Glomerular visceral epithelial cell (primary cell): ENCODE data around the gene SEL1L.
A peak's percentile ranks its signal among the peaks of the same experiment; 100 is the strongest.
"Not testable (repeated sequence)": the region's sequence is repeated elsewhere in the genome, so short reads cannot be mapped to it uniquely, and the experiment has no call there.

Source experiments
- DNase-seq: peaks from one replicate; pipeline ENCODE4 v3.0.0-alpha.2; 2016; ENCODE audit errors: extremely low spot score

SEL1L gene

DNA sequence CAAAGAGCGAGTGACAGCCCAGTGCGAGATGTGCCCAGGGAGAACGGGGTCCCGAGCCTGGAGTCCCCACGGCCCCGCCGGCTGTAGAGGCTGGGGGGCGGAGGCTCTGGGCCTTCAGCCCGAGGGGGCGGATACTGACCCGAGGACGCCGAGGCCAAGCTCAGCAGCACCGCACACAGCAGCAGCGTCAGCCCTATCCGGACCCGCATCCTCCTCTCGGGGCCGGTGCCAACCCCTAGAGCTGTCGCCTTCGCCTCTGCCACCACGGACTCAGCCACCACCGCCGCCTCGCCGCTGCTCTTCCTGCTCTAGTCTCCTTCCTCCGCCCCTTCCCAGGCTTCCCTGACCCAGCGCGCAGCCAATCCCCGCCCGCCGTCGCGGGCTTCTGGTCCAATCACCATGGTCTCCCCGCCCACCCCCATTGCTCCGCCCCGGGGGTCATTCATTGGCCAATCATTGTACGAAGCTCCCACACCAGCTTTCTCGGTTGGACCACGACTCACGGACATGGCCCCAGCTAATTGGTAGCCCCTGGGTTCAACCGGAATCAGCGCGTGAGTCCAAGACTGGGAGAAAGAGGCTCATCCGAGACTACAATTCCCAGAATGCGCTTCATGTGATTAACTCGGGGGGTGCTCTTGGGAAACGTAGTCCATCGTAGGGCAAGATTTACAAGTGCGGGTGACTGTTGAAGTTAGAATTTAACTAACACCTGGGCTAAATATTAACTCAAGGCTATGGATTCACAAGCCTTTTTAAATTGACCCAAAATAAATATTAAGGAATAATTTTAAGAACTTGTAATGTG lies at the start of gene SEL1L:
TSS of gene SEL1L (minus strand) at position 318 of the 808 bp plus-strand sequence. CDS start at position 209, 109 bp downstream.
- peak; percentile 99 for DNase-seq

DNA sequence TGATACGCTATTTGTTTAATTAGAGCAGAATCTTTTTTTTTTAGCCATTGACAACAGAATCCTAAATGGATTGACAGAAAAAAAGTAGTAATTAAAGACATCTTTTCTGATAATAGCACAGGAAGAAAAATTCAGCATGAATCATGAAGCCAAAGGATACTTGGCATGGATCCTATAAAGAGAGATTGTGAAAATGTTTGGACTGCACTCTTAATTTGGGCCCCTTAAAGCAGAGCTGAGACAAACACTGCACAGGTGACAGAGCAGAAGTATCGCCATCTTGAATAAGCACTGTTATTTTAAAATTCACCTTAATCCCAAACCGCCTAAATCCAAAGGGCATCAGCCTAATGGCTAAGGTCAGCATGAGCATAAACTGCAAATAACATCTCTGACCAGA lies 48.8 kb upstream of the SEL1L start:
- no peak for DNase-seq

DNA sequence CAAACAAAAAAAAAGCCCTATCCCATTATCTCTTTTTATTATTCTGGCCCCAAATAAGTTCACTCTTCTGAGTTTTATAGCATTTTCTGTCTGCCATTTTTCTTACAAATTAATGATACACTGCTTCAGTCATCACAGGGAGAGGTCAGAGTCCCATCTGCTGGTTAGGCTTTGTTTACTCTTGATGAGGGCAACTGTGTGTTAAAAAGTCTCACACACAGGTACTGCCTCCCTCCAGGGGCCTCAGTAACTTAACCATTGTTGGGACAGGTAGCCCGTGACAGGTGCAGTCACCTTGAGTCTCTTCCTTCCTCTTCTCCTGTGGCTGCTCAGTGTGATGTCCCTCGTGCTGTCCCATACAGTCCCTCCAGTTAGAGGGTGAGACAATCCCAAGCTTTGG lies 45.5 kb upstream of the SEL1L start:
- DNase-seq = no peak

DNA sequence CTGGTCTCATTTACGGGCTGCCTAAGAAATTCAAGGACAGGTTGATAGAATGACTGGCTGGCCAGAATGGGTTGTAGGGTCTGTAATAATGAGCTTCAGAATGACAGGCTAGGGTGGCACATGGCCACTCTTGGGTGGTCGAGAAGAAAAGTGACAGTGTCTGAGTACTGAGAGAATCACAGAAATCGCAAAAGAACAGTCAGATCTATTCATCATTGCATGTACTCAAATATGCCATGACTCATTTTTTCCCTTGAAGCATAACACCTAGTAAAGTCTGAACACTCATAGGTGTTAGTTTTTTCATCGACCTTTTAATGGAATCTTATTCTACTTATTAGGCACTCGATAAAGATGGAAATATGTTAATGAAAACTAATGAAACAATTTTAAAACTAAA lies 37.8 kb upstream of the SEL1L start:
- no peak for DNase-seq

DNA sequence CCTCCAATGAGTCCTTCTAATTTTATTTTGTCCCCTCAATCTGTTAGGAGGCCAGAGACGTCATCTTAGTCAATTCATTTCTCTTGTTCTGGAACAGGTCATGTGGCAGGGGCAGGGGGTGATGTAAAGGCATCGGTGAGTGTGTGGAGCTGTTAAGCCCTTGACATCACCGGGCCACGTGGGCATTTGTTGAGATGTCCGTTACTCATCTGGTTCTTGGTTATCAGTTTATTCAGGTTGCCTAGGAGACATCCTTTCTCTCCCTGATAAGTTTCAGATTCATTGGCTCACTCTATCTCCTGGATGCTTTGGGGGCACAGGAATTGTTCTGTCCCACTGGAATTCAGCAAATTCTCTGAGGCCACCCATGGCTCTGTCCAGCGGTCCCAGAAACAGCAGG lies 33.6 kb upstream of the SEL1L start:
- no peak for DNase-seq

DNA sequence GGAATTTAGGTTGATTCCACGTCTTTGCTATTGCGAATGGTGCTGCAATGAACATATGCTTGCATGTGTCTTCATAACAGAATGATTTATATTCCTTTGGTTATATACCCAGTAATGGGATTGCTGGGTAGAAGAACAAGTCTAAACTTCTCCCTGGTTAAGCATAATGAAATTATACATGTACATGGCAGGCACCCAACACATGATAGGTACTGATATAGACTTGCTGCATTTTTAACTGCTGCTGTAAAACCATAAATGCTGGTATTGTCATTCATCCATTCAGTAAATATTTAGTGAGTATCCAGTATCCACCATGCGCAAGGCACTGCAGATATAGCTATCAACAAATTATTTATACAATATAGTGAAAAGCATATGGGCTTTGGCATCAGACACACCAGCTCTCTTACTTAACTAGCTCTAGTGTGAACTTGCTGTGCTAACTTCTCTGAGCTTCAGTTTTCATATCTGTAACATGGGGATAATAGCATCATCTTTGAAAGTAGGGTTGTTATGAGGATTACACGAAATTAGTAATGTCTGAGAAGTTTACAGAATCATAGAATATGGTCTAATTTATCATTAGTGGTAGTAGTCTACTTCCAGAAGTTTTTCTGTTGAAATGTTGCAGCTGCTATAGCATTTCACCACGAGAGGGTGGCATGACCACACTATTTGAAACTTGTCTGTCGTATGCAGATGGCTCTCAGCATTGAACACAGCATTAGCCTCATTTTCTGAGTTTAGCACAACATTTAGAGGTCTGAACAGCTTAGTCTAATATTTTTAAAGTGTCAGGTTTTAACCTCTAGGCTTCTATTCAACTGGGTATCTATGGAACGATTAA lies 32.0 kb upstream of the SEL1L start:
- DNase-seq = peak; percentile 4

DNA sequence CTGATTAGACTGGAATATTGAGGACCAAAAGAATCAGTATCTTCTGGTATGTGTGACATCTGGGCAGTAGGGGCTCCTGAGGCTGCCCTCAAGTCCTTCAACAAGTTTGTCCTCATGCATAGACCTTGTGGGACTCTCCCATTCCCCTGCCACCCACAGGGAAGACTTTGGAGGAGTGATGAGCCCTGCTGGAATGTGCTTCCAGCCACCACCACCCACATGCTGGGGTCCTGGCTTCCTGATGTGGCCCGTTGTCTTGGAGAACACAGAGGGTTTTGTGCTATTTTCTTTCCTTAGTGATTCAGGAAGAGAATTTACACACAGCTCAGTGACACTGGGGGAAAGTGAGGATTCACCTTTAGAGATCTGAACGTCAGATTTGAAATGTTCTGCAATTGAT lies 29.2 kb upstream of the SEL1L start:
- no peak for DNase-seq

DNA sequence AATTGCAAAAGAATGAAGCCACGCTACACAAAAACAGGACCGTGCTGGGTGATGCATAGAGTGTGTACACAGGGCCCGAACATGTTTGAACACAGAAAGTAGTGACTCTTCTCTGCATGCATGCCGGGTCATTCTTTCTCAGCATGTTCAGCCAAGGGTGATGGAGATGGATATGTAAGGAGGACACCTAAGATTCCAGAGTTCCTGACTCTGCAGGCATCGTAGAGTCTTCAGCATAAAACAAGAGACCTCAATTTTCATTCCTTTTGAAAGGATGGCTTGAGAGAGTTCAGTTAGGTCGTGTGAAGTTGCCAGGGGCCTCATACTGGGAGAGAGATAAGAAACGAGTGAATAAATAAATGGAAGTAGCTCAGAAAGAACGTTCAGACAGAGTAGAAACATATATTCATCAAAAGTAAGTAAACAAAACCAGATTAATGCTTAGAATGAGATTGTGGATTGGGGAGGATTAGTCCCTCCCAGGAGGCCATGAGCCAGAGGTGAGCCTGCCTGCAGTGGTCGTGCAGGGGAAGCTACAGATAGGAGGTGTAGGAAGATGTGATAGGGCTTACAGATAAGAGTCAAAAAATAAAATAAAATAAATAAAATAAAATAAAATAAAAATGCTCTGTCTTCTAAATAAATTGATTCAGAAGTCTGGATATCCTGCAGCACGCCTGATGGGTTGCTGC lies 27.6 kb upstream of the SEL1L start:
- no peak for DNase-seq

DNA sequence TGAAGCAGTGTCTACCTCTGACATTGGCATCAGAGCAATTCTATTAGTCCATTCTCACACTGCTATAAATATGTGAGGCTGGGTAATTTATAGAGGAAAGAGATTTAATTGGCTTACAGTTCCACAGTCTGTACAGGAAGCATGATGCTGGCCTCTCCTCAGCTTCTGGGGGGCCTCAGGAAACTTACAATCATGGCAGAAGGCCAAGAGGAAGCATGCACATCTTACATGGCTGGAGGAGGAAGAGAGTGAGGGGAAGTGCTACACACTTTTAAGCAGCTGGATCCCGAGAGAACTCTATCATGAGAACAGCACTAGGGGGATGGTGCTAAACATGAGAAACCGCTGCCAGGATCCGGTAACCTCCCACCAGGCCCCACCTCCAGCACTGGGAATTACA lies 25.7 kb upstream of the SEL1L start:
- DNase-seq = no peak

DNA sequence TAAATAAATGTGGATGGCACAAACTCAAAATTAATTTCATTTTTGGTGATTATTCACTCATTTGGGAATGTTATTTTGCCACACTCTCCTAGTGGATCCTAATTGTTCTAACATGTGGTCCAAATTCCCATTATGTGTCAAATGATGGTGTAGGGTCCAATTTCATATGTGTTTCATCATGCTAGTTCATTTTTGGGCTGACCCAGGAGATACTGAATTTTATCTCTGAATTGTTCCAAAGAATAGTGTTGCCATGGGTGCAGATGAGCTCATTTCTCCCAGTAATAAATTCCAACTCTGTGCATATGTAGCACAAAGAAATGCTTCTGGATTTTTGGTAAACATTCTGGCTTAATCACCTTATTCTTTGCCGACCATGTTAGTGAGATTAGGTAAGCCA lies 23.5 kb upstream of the SEL1L start:
- no peak for DNase-seq

DNA sequence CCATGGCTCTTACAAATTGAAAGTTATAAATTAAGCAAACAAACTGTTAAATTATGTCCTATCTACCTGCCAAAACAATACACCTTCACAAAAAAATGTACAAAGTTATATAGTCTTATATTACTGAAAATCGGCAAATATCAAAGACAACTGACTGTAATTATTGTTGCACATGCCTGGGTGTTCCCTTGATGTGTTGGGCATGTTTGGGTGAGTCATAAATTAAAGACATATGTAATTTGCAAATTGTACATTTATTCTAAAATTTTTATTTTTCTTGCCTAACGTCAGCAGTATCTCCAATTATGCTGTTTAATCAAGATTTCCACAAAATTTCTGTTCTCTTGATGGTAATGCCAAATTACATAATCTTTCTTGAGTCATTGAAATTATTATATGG lies 22.0 kb upstream of the SEL1L start:
- DNase-seq = no peak

DNA sequence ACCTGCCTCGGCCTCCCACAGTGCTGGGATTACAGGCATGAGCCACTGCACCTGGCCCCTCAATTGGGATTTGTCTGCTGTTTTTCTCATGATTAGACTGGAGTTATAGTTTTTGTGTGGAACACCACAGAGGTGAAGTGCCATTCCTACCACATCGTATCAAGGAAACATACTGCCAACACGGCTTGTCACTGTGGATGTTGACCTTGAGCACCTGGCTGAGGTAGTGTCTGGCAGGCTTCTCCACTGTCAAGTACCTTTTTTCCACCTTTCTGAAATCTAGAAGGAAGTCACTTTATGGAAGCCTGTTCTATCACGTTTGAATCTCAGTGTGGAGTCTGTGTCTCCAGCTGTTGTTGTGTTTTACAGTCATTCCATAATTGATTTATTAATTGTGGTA lies 21.4 kb upstream of the SEL1L start:
- DNase-seq = no peak

DNA sequence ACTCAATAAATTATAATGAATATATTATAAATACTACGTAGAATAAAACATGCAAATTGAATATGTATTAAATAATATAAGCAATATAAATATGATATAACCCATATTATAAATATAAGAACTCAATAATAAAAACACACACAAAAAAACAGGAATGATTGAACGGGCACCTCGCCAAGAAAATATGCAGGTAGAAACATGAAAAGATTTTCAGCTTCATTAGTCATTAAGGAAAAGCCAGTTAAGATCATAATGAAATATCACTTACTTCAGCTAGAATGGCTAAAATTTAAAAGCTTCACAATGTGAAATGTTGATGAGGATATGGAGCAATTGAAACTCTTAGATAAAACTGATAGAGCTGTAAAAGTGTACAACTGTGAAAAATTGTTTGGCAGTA lies 17.8 kb upstream of the SEL1L start:
- no peak for DNase-seq

DNA sequence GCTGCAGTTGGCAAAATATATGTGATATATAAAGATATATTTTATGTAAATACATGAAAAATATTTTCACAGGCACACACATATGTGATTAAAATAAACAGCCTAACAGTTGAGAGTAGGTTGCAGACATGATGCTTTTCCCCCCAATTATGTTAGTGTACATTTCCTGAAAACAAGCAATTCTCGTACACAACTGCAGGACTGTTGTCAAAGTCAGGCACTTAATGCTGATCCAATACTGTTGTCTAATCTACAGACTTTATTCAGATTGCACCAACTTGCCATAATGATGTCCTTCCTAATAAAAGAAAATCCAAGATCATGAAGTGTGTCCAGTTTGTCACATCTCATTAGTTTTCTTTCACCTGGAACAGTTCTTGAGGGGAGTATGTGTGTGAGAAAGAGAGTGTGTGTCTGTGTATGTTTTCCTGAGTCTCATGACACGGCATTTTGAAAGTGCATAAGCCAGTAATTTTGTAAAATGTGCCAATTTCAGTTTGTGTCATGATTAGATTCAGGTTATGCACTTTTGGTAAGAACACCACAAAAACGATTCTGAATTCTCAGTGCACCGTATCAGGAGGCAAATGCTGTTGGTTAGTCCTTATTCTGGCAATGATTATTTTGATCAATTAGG lies 16.5 kb upstream of the SEL1L start:
- no peak for DNase-seq

DNA sequence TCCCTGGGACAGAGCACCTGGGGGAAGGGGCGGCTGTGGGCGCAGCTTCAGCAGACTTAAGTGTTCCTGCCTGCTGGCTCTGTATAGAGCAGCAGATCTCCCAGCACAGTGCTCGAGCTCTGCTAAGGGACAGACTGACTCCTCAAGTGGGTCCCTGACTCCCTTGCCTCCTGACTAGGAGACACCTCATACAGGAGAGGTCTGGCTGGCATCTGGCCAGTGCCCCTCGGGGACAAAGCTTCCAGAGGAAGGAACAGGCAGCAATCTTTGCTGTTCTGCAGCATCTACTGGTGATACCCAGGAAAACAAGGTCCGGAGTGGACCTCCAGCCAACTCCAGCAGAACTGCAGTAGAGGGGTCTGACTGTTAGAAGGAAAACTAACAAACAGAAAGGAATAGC lies 7.6 kb upstream of the SEL1L start:
- not testable (repeated sequence) for DNase-seq

DNA sequence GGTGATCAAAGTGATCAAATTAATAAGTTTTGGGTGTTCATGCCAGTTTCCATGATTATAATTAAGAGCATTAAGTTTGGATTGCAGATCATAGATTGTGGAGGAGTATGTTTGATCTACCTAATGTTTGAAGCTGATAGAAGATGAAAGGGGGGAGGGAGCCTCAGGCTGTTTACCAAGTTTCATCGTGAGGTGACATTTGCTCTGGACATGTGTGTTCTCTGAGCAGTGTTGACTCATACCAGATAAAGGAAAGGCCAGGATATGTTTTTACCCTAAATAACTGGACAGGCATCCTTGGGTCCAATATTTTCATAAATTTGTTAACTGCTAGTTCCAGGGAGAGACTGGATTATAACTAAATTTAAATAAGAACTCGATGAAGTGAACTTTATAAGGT lies 3.5 kb upstream of the SEL1L start:
- DNase-seq = no peak

DNA sequence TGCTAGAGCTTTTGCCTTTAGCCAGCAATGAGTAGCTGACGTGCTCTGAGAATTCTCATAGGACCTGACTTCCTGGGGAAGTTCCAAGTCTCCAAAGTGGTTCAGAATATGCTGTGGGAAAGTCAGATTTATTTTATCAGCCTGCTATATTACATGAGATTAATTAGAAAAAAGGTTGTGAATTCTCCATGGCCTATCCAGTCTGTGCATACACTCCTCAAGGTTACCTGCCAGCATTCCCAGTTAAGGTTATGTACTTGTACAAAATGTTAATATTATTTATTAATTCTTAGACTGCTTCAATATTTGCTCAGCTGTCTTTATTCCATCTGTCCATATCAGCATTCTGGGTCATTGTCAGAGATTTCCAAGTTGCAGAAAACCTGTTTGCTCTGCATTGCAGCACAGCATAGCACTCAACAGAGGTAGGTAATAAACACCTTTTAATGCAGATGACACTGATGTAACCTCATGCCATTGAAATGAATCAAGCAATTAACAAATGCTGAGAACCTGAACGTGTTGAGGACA lies 2.7 kb upstream of the SEL1L start:
- DNase-seq = no peak

DNA sequence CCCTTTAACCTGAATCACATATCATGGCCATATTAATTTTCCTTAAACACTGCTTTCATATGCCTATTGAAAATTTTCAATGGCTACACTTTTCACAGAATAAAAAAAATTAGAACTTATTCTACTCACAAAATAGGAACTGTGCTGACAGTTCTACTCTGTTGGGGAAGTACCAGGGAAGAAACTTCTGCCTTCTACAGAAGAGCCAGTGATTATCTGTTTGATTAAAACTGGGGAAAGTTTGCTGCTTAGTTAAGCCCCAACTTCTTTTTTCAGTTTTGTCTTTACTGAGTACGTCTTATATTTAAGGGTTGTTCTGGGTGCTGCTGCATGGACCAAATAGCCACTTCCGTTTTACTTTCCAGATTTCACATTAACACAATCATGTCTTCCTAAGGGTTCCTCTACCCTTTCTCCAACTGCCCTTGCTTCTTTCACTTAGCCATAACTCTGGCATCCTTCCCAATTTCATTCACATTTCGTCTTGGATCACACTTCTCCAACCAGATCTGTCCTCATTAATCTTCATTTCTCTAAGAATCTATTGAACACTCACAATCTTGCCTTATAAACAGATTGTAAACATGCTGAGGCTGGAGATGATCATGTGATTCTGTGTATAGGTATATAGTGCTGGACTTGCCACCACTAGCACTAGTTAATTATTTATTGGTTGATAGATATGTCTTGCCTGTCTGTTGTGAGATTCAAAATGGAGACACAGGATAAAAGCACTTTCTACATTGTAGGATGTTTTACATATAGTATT lies 1.9 kb upstream of the SEL1L start:
- DNase-seq = no peak

DNA sequence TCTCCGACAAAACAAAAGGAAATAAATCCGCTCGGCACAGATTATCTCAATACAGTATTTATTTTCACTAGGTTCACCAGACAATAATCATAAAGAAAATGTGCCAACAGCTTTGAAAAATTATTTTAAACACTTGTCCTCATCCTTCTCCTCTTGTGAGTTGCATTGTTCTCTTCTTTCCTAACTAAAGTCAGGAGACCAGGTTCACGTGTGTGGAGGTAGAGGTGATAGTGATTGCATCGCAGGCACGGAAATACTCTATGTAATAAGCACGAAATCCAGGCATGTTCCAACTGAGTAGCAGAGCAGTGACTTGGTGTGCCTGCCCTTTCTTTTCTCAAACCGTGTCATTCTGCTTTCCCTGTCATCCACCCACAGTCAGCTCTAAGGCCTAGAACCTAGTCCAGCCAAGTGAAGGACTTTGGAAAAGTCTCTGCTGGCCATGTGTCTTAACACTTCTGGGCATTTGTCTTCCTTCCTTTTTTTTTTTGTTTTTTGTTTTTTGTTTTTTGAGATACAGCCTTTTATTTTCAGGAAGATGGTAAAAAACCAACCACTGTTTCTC lies 939 bp upstream of the SEL1L start:
- no peak for DNase-seq

DNA sequence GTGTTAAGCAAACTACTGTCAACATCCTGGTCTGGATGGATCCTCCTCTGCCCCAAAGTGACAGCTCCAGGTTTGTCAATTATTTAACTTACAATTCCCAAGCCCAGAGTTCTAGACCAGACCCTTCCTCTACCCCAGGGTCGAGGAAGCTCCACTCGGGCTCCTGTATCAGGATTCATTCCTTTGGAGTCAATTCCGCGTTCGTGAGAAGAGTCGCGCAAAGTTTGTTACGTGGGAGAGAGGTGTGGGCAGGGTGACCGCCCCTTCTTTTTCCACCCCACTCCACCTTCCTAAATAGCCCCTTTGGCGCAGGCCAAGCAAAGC lies 479 bp downstream of the SEL1L start:
- no peak for DNase-seq

DNA sequence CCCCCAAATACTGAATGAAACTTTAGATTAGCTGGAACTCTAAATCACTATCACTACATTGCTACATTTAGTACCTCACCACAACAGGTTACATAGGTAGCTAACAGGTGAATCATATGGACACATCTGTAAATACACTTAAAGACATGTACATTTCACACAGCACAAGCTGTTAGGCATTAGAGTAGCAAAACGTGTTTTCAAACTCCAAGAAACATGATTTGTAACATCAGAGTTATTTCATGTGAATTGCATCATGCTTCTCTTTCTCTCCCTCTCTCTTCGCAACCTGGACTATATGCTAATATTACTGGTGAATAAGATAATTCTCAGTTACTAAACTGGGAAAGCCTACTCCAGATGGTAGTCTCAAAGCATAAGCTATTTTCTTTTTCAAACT lies 4.3 kb downstream of the SEL1L start:
- no peak for DNase-seq
